ENCODE measurements around the gene THSD7A.
"Not testable (repeated sequence)": the region's sequence is repeated elsewhere in the genome, so short reads cannot be mapped to it uniquely, and the experiment has no call there.

Gene THSD7A

GRCh38 chr7:11452476-11452875 is 379.5 kb downstream of the THSD7A start:
- no peak for DNase-seq (ENCODE audit: low spot score)
- Mint-ChIP-seq H3K4me1 (ENCODE audit: low read depth) (no peaks in the 10 kb centered on the region), H3K27me3 (ENCODE audit: low read depth) (no peaks in the 10 kb centered on the region), H3K36me3 (ENCODE audit: low read depth) (no peaks in the 10 kb centered on the region), H3K4me3 (no peak overlapping the region), H3K27ac (no peak overlapping the region), H3K9me3 (no peaks in the 10 kb centered on the region)

- no peak overlapping the region for H3K4me3 Mint-ChIP-seq
- no peaks in the 10 kb centered on the region for H3K9me3 Mint-ChIP-seq
Observed at GRCh38 chr7:11450281-11450680, 381.7 kb downstream of the THSD7A start.

GRCh38 chr7:11449316-11449715 is 382.7 kb downstream of the THSD7A start:
- Mint-ChIP-seq H3K4me1 (ENCODE audit: low read depth) (no peaks in the 10 kb centered on the region), H3K9me3 (no peaks in the 10 kb centered on the region), H3K27ac (no peak overlapping the region), H3K27me3 (ENCODE audit: low read depth) (no peaks in the 10 kb centered on the region), H3K36me3 (ENCODE audit: low read depth) (no peaks in the 10 kb centered on the region), H3K4me3 (no peak overlapping the region)
- no peak for DNase-seq (ENCODE audit: low spot score)

More at GRCh38 chr7:11450281-11450680, 381.7 kb downstream of the THSD7A start:
- no peak for DNase-seq (ENCODE audit: low spot score)
- Mint-ChIP-seq H3K27me3 (ENCODE audit: low read depth) (no peaks in the 10 kb centered on the region), H3K4me1 (ENCODE audit: low read depth) (no peaks in the 10 kb centered on the region), H3K36me3 (ENCODE audit: low read depth) (no peaks in the 10 kb centered on the region), H3K27ac (no peak overlapping the region)

- Mint-ChIP-seq H3K27me3 (ENCODE audit: low read depth) (no peaks in the 10 kb centered on the region), H3K4me1 (ENCODE audit: low read depth) (no peaks in the 10 kb centered on the region), H3K9me3 (no peaks in the 10 kb centered on the region), H3K36me3 (ENCODE audit: low read depth) (no peaks in the 10 kb centered on the region), H3K4me3 (no peak overlapping the region), H3K27ac (no peak overlapping the region)
- no peak for DNase-seq (ENCODE audit: low spot score)
Observed at GRCh38 chr7:11448323-11448722, 383.7 kb downstream of the THSD7A start.

GRCh38 chr7:11447106-11447505 is 384.9 kb downstream of the THSD7A start:
- no peaks in the 10 kb centered on the region for H3K36me3 Mint-ChIP-seq (ENCODE audit: low read depth)
- no peak overlapping the region for H3K27ac Mint-ChIP-seq

GRCh38 chr7:11443934-11444333 is 388.1 kb downstream of the THSD7A start:
- not testable (repeated sequence) for DNase-seq (ENCODE audit: low spot score); H3K4me1 Mint-ChIP-seq (ENCODE audit: low read depth); H3K27ac Mint-ChIP-seq; H3K9me3 Mint-ChIP-seq; H3K36me3 Mint-ChIP-seq (ENCODE audit: low read depth); H3K4me3 Mint-ChIP-seq; H3K27me3 Mint-ChIP-seq (ENCODE audit: low read depth)

More at GRCh38 chr7:11447106-11447505, 384.9 kb downstream of the THSD7A start:
- no peaks in the 10 kb centered on the region for H3K4me1 Mint-ChIP-seq (ENCODE audit: low read depth)
- H3K9me3 Mint-ChIP-seq, result no peaks in the 10 kb centered on the region
- no peak overlapping the region for H3K4me3 Mint-ChIP-seq
- no peaks in the 10 kb centered on the region for H3K27me3 Mint-ChIP-seq (ENCODE audit: low read depth)
- no peak for DNase-seq (ENCODE audit: low spot score)

GRCh38 chr7:11437994-11438393 is 394.0 kb downstream of the THSD7A start:
- H3K36me3 Mint-ChIP-seq (ENCODE audit: low read depth), result no peaks in the 10 kb centered on the region
- H3K4me3 Mint-ChIP-seq, result no peak overlapping the region
- DNase-seq (ENCODE audit: low spot score), result no peak
- H3K27ac Mint-ChIP-seq, result no peak overlapping the region
- no peaks in the 10 kb centered on the region for H3K27me3 Mint-ChIP-seq (ENCODE audit: low read depth)
- no peaks in the 10 kb centered on the region for H3K9me3 Mint-ChIP-seq
- no peaks in the 10 kb centered on the region for H3K4me1 Mint-ChIP-seq (ENCODE audit: low read depth)

GRCh38 chr7:11436773-11437524 is 395.0 kb downstream of the THSD7A start:
- Mint-ChIP-seq H3K9me3 (no peaks in the 10 kb centered on the region), H3K4me1 (ENCODE audit: low read depth) (no peaks in the 10 kb centered on the region), H3K4me3 (no peak overlapping the region), H3K27ac (no peak overlapping the region), H3K36me3 (ENCODE audit: low read depth) (no peaks in the 10 kb centered on the region), H3K27me3 (ENCODE audit: low read depth) (no peaks in the 10 kb centered on the region)
- no peak for DNase-seq (ENCODE audit: low spot score)

- no peaks in the 10 kb centered on the region for H3K4me1 Mint-ChIP-seq (ENCODE audit: low read depth)
- no peak overlapping the region for H3K27ac Mint-ChIP-seq
- H3K9me3 Mint-ChIP-seq, result no peaks in the 10 kb centered on the region
- no peaks in the 10 kb centered on the region for H3K36me3 Mint-ChIP-seq (ENCODE audit: low read depth)
- H3K4me3 Mint-ChIP-seq, result no peak overlapping the region
- H3K27me3 Mint-ChIP-seq (ENCODE audit: low read depth), result no peaks in the 10 kb centered on the region
- no peak for DNase-seq (ENCODE audit: low spot score)
Observed at GRCh38 chr7:11436316-11436715, 395.7 kb downstream of the THSD7A start.

- DNase-seq (ENCODE audit: low spot score), result no peak
- H3K27ac Mint-ChIP-seq, result no peak overlapping the region
- no peaks in the 10 kb centered on the region for H3K9me3 Mint-ChIP-seq
- no peaks in the 10 kb centered on the region for H3K27me3 Mint-ChIP-seq (ENCODE audit: low read depth)
- no peaks in the 10 kb centered on the region for H3K36me3 Mint-ChIP-seq (ENCODE audit: low read depth)
- H3K4me1 Mint-ChIP-seq (ENCODE audit: low read depth), result no peaks in the 10 kb centered on the region
- no peak overlapping the region for H3K4me3 Mint-ChIP-seq
Observed at GRCh38 chr7:11434366-11434765, 397.6 kb downstream of the THSD7A start.

- Mint-ChIP-seq H3K27ac (no peak overlapping the region), H3K27me3 (ENCODE audit: low read depth) (no peaks in the 10 kb centered on the region), H3K4me1 (ENCODE audit: low read depth) (no peaks in the 10 kb centered on the region), H3K4me3 (no peak overlapping the region), H3K36me3 (ENCODE audit: low read depth) (no peaks in the 10 kb centered on the region), H3K9me3 (no peaks in the 10 kb centered on the region)
- DNase-seq (ENCODE audit: low spot score), result no peak
Observed at GRCh38 chr7:11430841-11431240, 401.2 kb downstream of the THSD7A start.

GRCh38 chr7:11430112-11430511 is 401.9 kb downstream of the THSD7A start:
- Mint-ChIP-seq H3K36me3 (ENCODE audit: low read depth) (no peaks in the 10 kb centered on the region), H3K4me1 (ENCODE audit: low read depth) (no peaks in the 10 kb centered on the region), H3K4me3 (no peak overlapping the region), H3K27ac (no peak overlapping the region), H3K9me3 (no peaks in the 10 kb centered on the region), H3K27me3 (ENCODE audit: low read depth) (no peaks in the 10 kb centered on the region)
- no peak for DNase-seq (ENCODE audit: low spot score)

GRCh38 chr7:11428877-11429581 is 403.0 kb downstream of the THSD7A start:
- no peaks in the 10 kb centered on the region for H3K4me1 Mint-ChIP-seq (ENCODE audit: low read depth)
- H3K27ac Mint-ChIP-seq, result no peak overlapping the region
- no peaks in the 10 kb centered on the region for H3K9me3 Mint-ChIP-seq
- no peak overlapping the region for H3K4me3 Mint-ChIP-seq
- no peaks in the 10 kb centered on the region for H3K27me3 Mint-ChIP-seq (ENCODE audit: low read depth)
- no peaks in the 10 kb centered on the region for H3K36me3 Mint-ChIP-seq (ENCODE audit: low read depth)
- no peak for DNase-seq (ENCODE audit: low spot score)

GRCh38 chr7:11427686-11428273 is 404.2 kb downstream of the THSD7A start:
- H3K36me3 Mint-ChIP-seq (ENCODE audit: low read depth), result no peaks in the 10 kb centered on the region

More at GRCh38 chr7:11427686-11428273, 404.2 kb downstream of the THSD7A start:
- Mint-ChIP-seq H3K4me1 (ENCODE audit: low read depth) (no peaks in the 10 kb centered on the region), H3K27me3 (ENCODE audit: low read depth) (no peaks in the 10 kb centered on the region), H3K4me3 (no peak overlapping the region), H3K27ac (no peak overlapping the region), H3K9me3 (no peaks in the 10 kb centered on the region)
- no peak for DNase-seq (ENCODE audit: low spot score)
